ENCODE data around the gene MAX. TPM values are rescaled to one million over a fixed set of nuclear protein-coding genes. Genes with fewer than 3 reads are reported as not detected.

Gene MAX
- total RNA-seq = 100 to 1,000 TPM in 2 of 6 donors, 10 to 100 TPM in 4; 53.7 to 146 (median 68.2) TPM

- ATAC-seq (ENCODE audit: low FRiP score in 2 of 2) (peak; percentile 97 to 98), DNase-seq (peak; percentile 99 to 100)
- no peaks in the 10 kb centered on the region for H3K27me3 ChIP-seq
- peaks cover 28 to 42% (median 42%) of the 10 kb centered on the region in 4 donors for H3K4me1 ChIP-seq
- 0 to 2% methylated on average over 28 to 34 of the region's 61 CpGs for WGBS, 2 donors
- H3K9me3 ChIP-seq = no peaks in the 10 kb centered on the region
- H3K36me3 ChIP-seq = peaks cover 0 to 5% (median 0%) of the 10 kb centered on the region in 4 donors
- H3K27ac ChIP-seq = peak within 1 kb of the TSS; percentile 97 to 99 (median 98)
- H3K4me3 ChIP-seq = peak within 1 kb of the TSS; percentile 88 to 99 (median 94)
- peak in 3 of 4 donors; percentile 45 to 89 (median 85) for TF ChIP-seq POLR2A (IDR thresholded peaks at IDR 0.05)
- peak; percentile 85 to 97 for TF ChIP-seq POLR2AphosphoS5 (IDR thresholded peaks at IDR 0.05)
- no peak for TF ChIP-seq CTCF (IDR thresholded peaks at IDR 0.05)
- TF ChIP-seq EP300 (IDR thresholded peaks at IDR 0.05) = peak in 1 of 4 donors; percentile 26
Measured at GRCh38 chr14:65102441-65103149, at the start of gene MAX. MAX (minus strand) TSS chr14:65102517; CDS start chr14:65102339, 178 bp downstream.

GRCh38 chr14:65151609-65151956 is 49.3 kb upstream of the MAX start:
- DNase-seq = no peak
- no peaks in the 10 kb centered on the region for H3K27me3 ChIP-seq
- ATAC-seq (ENCODE audit: low FRiP score in 2 of 2) = no peak
- no peak overlapping the region for H3K27ac ChIP-seq
- H3K4me3 ChIP-seq = no peak overlapping the region
- no peaks in the 10 kb centered on the region for H3K36me3 ChIP-seq
- WGBS, 2 donors = 79 to 81% methylated on average over 6 of the region's 6 CpGs
- H3K9me3 ChIP-seq = no peaks in the 10 kb centered on the region
- H3K4me1 ChIP-seq = peaks cover 4 to 8% (median 6%) of the 10 kb centered on the region in 4 donors
- TF ChIP-seq POLR2AphosphoS5 (IDR thresholded peaks at IDR 0.05) (no peak), POLR2A (IDR thresholded peaks at IDR 0.05) (no peak), EP300 (IDR thresholded peaks at IDR 0.05) (no peak), CTCF (IDR thresholded peaks at IDR 0.05) (no peak)

GRCh38 chr14:65150898-65151608 is 48.7 kb upstream of the MAX start:
- DNase-seq (no peak), ATAC-seq (ENCODE audit: low FRiP score in 2 of 2) (no peak)
- Histone ChIP-seq H3K9me3 (no peaks in the 10 kb centered on the region), H3K27me3 (no peaks in the 10 kb centered on the region), H3K27ac (no peak overlapping the region), H3K4me1 (peaks cover 0 to 3% (median 1%) of the 10 kb centered on the region in 4 donors), H3K36me3 (no peaks in the 10 kb centered on the region), H3K4me3 (no peak overlapping the region)
- 71 to 78% methylated on average over 8 of the region's 8 CpGs for WGBS, 2 donors
- TF ChIP-seq CTCF (IDR thresholded peaks at IDR 0.05) = no peak
- TF ChIP-seq POLR2A (IDR thresholded peaks at IDR 0.05) = no peak
- TF ChIP-seq POLR2AphosphoS5 (IDR thresholded peaks at IDR 0.05) = no peak
- TF ChIP-seq EP300 (IDR thresholded peaks at IDR 0.05) = no peak

GRCh38 chr14:65149116-65149515 is 46.8 kb upstream of the MAX start:
- WGBS, 2 donors = 93 to 97% methylated on average over 4 of the region's 4 CpGs
- no peak overlapping the region for H3K27ac ChIP-seq
- H3K4me1 ChIP-seq = no peaks in the 10 kb centered on the region
- no peaks in the 10 kb centered on the region for H3K36me3 ChIP-seq
- no peaks in the 10 kb centered on the region for H3K27me3 ChIP-seq
- DNase-seq (no peak), ATAC-seq (ENCODE audit: low FRiP score in 2 of 2) (no peak)
- no peak overlapping the region for H3K4me3 ChIP-seq
- TF ChIP-seq EP300 (IDR thresholded peaks at IDR 0.05) (no peak), CTCF (IDR thresholded peaks at IDR 0.05) (no peak), POLR2A (IDR thresholded peaks at IDR 0.05) (no peak), POLR2AphosphoS5 (IDR thresholded peaks at IDR 0.05) (no peak)
- H3K9me3 ChIP-seq = no peaks in the 10 kb centered on the region

All from upper lobe of left lung (tissue), 6 donors.